HEK293 (cell line): ENCODE results near the gene NCEH1.

ENCODE experiments used
- CTCF ChIA-PET: fragments of 350-600 bp; formaldehyde crosslinking; extraction: SDS; loops from one replicate; lab custom pipeline; 2021; ENCODE audit warnings: antibody characterized with exemption; lab: Yijun Ruan, JAX
- POLR2A ChIA-PET: fragments of 300-600 bp; formaldehyde crosslinking; extraction: SDS; loops from one replicate; lab custom pipeline; 2020; ENCODE audit warnings: antibody characterized with exemption, inconsistent platforms; lab: Yijun Ruan, JAX
- H3K27ac ChIP-seq: fragments of 200-500 bp; sonication (Bioruptor generic); 2 replicates; pipeline ENCODE4 v1.5.1; 2014; ENCODE audit warnings: low read depth, low read length, control low read depth, inconsistent platforms; ENCODE audit errors: extremely low read depth
- H3K36me3 ChIP-seq, 2 experiments: fragments of 200-500 bp in 1 of 2; sonication (Bioruptor generic) in 1 of 2; 1 replicate in 1 of 2; 2 replicates in 1 of 2; pipeline ENCODE4 v1.5.1; 2014 to 2017; ENCODE audit warnings: inconsistent platforms in 2 of 2, low read length in 2 of 2; ENCODE audit not compliant: control insufficient read depth in 2 of 2, insufficient read depth in 1 of 2
- H3K4me1 ChIP-seq: fragments of 200-500 bp; sonication (Bioruptor generic); 2 replicates; pipeline ENCODE4 v1.5.1; 2014; ENCODE audit warnings: mild to moderate bottlenecking, low read length, inconsistent platforms; ENCODE audit not compliant: control insufficient read depth, insufficient read depth
- H3K4me3 ChIP-seq: 2 replicates; pipeline ENCODE4 v1.5.1; 2011; ENCODE audit warnings: low read depth, mild to moderate bottlenecking, control low read depth, low read length, moderate library complexity
- H3K9me3 ChIP-seq: fragments of 200-500 bp; sonication (Bioruptor generic); 2 replicates; pipeline ENCODE4 v1.5.1; 2014; ENCODE audit warnings: low read depth, low read length, inconsistent platforms; ENCODE audit not compliant: control insufficient read depth, insufficient read depth
- HOXC10 ChIP-seq: sonication (generic); formaldehyde crosslinking; IDR thresholded peaks from 2 replicates; pipeline ENCODE4 v1.8.1; 2023; ENCODE audit warnings: mild to moderate bottlenecking, missing genetic modification reagents
- KLF16 ChIP-seq: fragments of 450-650 bp; formaldehyde crosslinking; IDR thresholded peaks from 2 replicates; pipeline ENCODE4 v1.5.1; 2017; ENCODE audit warnings: missing biosample characterization, missing genetic modification characterization
- REPIN1 ChIP-seq: fragments of 450-650 bp; formaldehyde crosslinking; IDR thresholded peaks from 2 replicates; pipeline ENCODE4 v1.5.1; 2017; ENCODE audit warnings: missing biosample characterization, missing genetic modification characterization, low read depth
- ZBTB26 ChIP-seq: fragments of 450-650 bp; formaldehyde crosslinking; optimal IDR thresholded peaks from 2 replicates; pipeline ENCODE3; 2016; ENCODE audit warnings: missing biosample characterization, mild to moderate bottlenecking, missing genetic modification characterization
- ZBTB6 ChIP-seq: fragments of 450-650 bp; formaldehyde crosslinking; IDR thresholded peaks from 2 replicates; pipeline ENCODE4 v1.5.1; 2017; ENCODE audit warnings: missing biosample characterization, missing genetic modification characterization
- ZNF121 ChIP-seq: fragments of 450-650 bp; formaldehyde crosslinking; IDR thresholded peaks from 2 replicates; pipeline ENCODE4 v1.5.1; 2016; ENCODE audit warnings: missing biosample characterization, missing genetic modification characterization
- ZNF133 ChIP-seq: fragments of 450-650 bp; formaldehyde crosslinking; IDR thresholded peaks from 2 replicates; pipeline ENCODE4 v1.5.1; 2016; ENCODE audit warnings: missing biosample characterization, missing genetic modification characterization
- ZNF146 ChIP-seq: fragments of 450-650 bp; formaldehyde crosslinking; IDR thresholded peaks from 2 replicates; pipeline ENCODE4 v1.5.1; 2016; ENCODE audit warnings: missing biosample characterization, missing genetic modification characterization
- ZNF24 ChIP-seq: fragments of 450-650 bp; formaldehyde crosslinking; IDR thresholded peaks from 2 replicates; pipeline ENCODE4 v1.5.1; 2016; ENCODE audit warnings: missing biosample characterization, missing genetic modification characterization
- ZNF335 ChIP-seq: fragments of 450-650 bp; formaldehyde crosslinking; conservative IDR thresholded peaks from 2 replicates; pipeline ENCODE4 v1.5.1; 2016; ENCODE audit warnings: missing biosample characterization, missing genetic modification characterization
- ZNF354C ChIP-seq: fragments of 450-650 bp; formaldehyde crosslinking; IDR thresholded peaks from 2 replicates; pipeline ENCODE4 v1.5.1; 2016; ENCODE audit warnings: missing biosample characterization, missing genetic modification characterization, low read depth, borderline replicate concordance
- ZNF423 ChIP-seq: fragments of 450-650 bp; formaldehyde crosslinking; IDR thresholded peaks from 2 replicates; pipeline ENCODE4 v1.5.1; 2016; ENCODE audit warnings: missing biosample characterization, missing genetic modification characterization
- ZNF48 ChIP-seq: fragments of 450-650 bp; formaldehyde crosslinking; IDR thresholded peaks from 2 replicates; pipeline ENCODE4 v1.5.1; 2016; ENCODE audit warnings: missing biosample characterization, missing genetic modification characterization
- ZNF621 ChIP-seq: fragments of 450-650 bp; formaldehyde crosslinking; IDR thresholded peaks from 2 replicates; pipeline ENCODE4 v1.5.1; 2017; ENCODE audit warnings: missing biosample characterization, missing genetic modification characterization
- ZNF623 ChIP-seq: fragments of 450-650 bp; formaldehyde crosslinking; IDR thresholded peaks from 2 replicates; pipeline ENCODE4 v1.5.1; 2016; ENCODE audit warnings: missing biosample characterization, missing genetic modification characterization
- ZNF639 ChIP-seq: fragments of 450-650 bp; formaldehyde crosslinking; IDR thresholded peaks from 2 replicates; pipeline ENCODE4 v1.5.1; 2016; ENCODE audit warnings: missing biosample characterization, missing genetic modification characterization
- ZNF777 ChIP-seq: fragments of 450-650 bp; formaldehyde crosslinking; IDR thresholded peaks from 2 replicates; pipeline ENCODE4 v1.5.1; 2017; ENCODE audit warnings: missing biosample characterization, missing genetic modification characterization, borderline replicate concordance
- TF ChIP-seq, protein P1 (sequence below): fragments of 450-650 bp; formaldehyde crosslinking; IDR thresholded peaks from 2 replicates; pipeline ENCODE4 v1.5.1; 2016; ENCODE audit warnings: missing biosample characterization, missing genetic modification characterization

The NCEH1 gene

GRCh38 chr3:172601066-172601832 lies 109.6 kb downstream of the NCEH1 start (continued):
- no peak for TF ChIP-seq REPIN1
- TF ChIP-seq ZNF777 (tag by site-specific recombination): no peak
- no peak for TF ChIP-seq HOXC10 (CRISPR knock-in tag)
- TF ChIP-seq ZNF335: no peak
- TF ChIP-seq KLF16 (tag by site-specific recombination): no peak
- no peak for TF ChIP-seq ZBTB6 (tag by site-specific recombination)

GRCh38 chr3:172600644-172601065 lies 110.2 kb downstream of the NCEH1 start:
- Histone ChIP-seq H3K4me3 (no peak overlapping the region), H3K27ac (no peak overlapping the region), H3K36me3 (no peaks in the 10 kb centered on the region), H3K4me1 (no peaks in the 10 kb centered on the region), H3K9me3 (no peaks in the 10 kb centered on the region)
- POLR2A ChIA-PET: no interaction called here
- CTCF ChIA-PET: no interaction called here
- no peak for TF ChIP-seq ZNF133 (tag by site-specific recombination)
- no peak for TF ChIP-seq ZNF24 (tag by site-specific recombination)
- TF ChIP-seq ZBTB26: no peak
- TF ChIP-seq ZNF623 (tag by site-specific recombination): no peak
- TF ChIP-seq, protein P1, sequence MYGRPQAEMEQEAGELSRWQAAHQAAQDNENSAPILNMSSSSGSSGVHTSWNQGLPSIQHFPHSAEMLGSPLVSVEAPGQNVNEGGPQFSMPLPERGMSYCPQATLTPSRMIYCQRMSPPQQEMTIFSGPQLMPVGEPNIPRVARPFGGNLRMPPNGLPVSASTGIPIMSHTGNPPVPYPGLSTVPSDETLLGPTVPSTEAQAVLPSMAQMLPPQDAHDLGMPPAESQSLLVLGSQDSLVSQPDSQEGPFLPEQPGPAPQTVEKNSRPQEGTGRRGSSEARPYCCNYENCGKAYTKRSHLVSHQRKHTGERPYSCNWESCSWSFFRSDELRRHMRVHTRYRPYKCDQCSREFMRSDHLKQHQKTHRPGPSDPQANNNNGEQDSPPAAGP (tag by site-specific recombination): no peak
- no peak for TF ChIP-seq ZNF121 (tag by site-specific recombination)
- TF ChIP-seq ZNF621 (tag by site-specific recombination): no peak
- TF ChIP-seq ZNF48 (tag by site-specific recombination): no peak
- TF ChIP-seq ZNF423 (tag by site-specific recombination): no peak
- TF ChIP-seq ZNF354C (tag by site-specific recombination): no peak

DNA sequence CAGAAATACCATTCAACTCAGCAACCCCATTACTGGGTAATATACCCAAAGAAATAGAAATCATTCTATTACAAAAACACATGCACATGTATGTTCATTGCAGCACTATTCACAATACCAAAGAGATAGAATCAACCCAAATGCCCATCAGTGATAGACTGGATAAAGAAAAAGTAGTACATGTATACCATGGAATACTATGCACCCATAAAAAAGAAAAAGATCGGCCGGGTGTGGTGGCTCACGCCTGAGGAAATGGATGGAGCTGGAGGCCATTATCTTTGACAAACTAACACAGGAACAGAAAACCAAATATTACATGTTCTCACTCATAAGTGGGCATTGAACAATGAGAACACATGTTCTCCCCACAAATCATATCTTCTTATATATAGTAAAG lies 112.0 kb downstream of the NCEH1 start:
- Histone ChIP-seq H3K36me3 (no peaks in the 10 kb centered on the region), H3K27ac (no peak overlapping the region), H3K9me3 (no peaks in the 10 kb centered on the region), H3K4me3 (no peak overlapping the region), H3K4me1 (no peaks in the 10 kb centered on the region)
- TF ChIP-seq ZNF639 (tag by site-specific recombination): no peak
- TF ChIP-seq ZNF146: peak; percentile 84
- CTCF ChIA-PET: interaction anchor here (0.9 kb wide), 1 partner anchor 23 kb away, joined by 5 read pairs; no protein-coding TSS in a partner anchor
- POLR2A ChIA-PET: no interaction called here
